HepG2 (cell line): ENCODE measurements around the gene NRG3. TPM values are rescaled to one million over a fixed set of nuclear protein-coding genes. Genes with fewer than 3 reads are reported as not detected.

Experiments
- ATAC-seq: fragments of 200-7000 bp; cut with Tn5 transposase; 3 replicates; pipeline ENCODE4 v1.9.1; 2020; ENCODE audit warnings: mild to moderate bottlenecking, moderate library complexity
- BruUV-seq: library from RNA; stranded (reverse); fragments of 400-500 nt; replicated peaks from 2 replicates; lab custom pipeline; 2021; lab: Mats Ljungman, UMichigan
- CTCF ChIA-PET: fragments of 300-600 bp; formaldehyde crosslinking; extraction: SDS; loops from one replicate; lab custom pipeline; 2021; ENCODE audit warnings: low total read pairs, inconsistent platforms, low intra/inter-chr PET ratio; lab: Yijun Ruan, JAX
- POLR2A ChIA-PET: fragments of 350-600 bp; sonication (Branson Sonifier 250); formaldehyde crosslinking; loops from one replicate; lab custom pipeline; 2020; ENCODE audit warnings: antibody characterized with exemption, inconsistent platforms; lab: Yijun Ruan, JAX
- DNase-seq: peaks from one replicate; pipeline ENCODE4 v3.0.0-alpha.2; 2015; ENCODE audit warnings: low spot score
- FAIRE-seq: peaks from 3 replicates; lab custom pipeline; 2011; peaks lifted over from hg19 to GRCh38; lab: Jason Lieb, UNC
- H2AFZ ChIP-seq: one replicate; pipeline ENCODE4 v1.6.1; 2011; ENCODE audit warnings: low read length, inconsistent platforms
- H3K27ac ChIP-seq: fragments of 300-600 bp; 3 replicates; pipeline ENCODE4 v1.8.0; 2011; ENCODE audit warnings: mixed run types, mild to moderate bottlenecking, mixed read lengths, low read length, inconsistent platforms; ENCODE audit not compliant: insufficient read depth; ENCODE audit errors: extremely low read length
- H3K27me3 ChIP-seq, 2 experiments: fragments of 200-600 bp in 1 of 2; 2 replicates in 1 of 2; 3 replicates in 1 of 2; pipeline versions ENCODE4 v1.6.0 to v1.8.0; 2011; ENCODE audit warnings: low read length in 2 of 2, mild to moderate bottlenecking in 2 of 2, moderate library complexity in 2 of 2, inconsistent platforms in 1 of 2; ENCODE audit not compliant: insufficient read depth in 2 of 2, control insufficient read depth in 1 of 2
- H3K36me3 ChIP-seq, 2 experiments: fragments of 200-600 bp in 1 of 2; replicated peaks in 1 of 2; 2 replicates in 1 of 2; 3 replicates in 1 of 2; pipeline versions ENCODE4 v1.5.1 to v1.8.0; 2011; ENCODE audit warnings: low read length in 2 of 2, inconsistent platforms in 1 of 2; ENCODE audit not compliant: insufficient read depth in 2 of 2, control insufficient read depth in 1 of 2
- H3K4me1 ChIP-seq: 2 replicates; pipeline ENCODE4 v1.5.1; 2012; ENCODE audit warnings: low read length, inconsistent platforms; ENCODE audit not compliant: insufficient read depth
- H3K4me2 ChIP-seq: 2 replicates; pipeline ENCODE4 v1.6.0; 2011; ENCODE audit warnings: low read depth, low read length, inconsistent platforms
- H3K4me3 ChIP-seq, 3 experiments: fragments of 200-600 bp in 1 of 3; sonication (generic), shearing (Covaris generic) in 1 of 3; replicated peaks in 1 of 3; 2 replicates each; pipeline ENCODE4 v1.5.1; 2011 to 2016; ENCODE audit warnings: low read length in 3 of 3, inconsistent platforms in 2 of 3, low read depth in 2 of 3, mild to moderate bottlenecking in 2 of 3, control low read depth in 1 of 3, mixed read lengths in 1 of 3; ENCODE audit not compliant: insufficient read depth in 1 of 3
- H3K79me2 ChIP-seq: one replicate; pipeline ENCODE4 v1.6.1; 2011; ENCODE audit warnings: low read length, inconsistent platforms; ENCODE audit not compliant: insufficient read depth
- H3K9ac ChIP-seq: 2 replicates; pipeline ENCODE4 v1.6.0; 2011; ENCODE audit warnings: mild to moderate bottlenecking, low read depth, low read length, inconsistent platforms; ENCODE audit not compliant: insufficient read depth
- H3K9me3 ChIP-seq: 2 replicates; pipeline ENCODE4 v1.5.1; 2012; ENCODE audit warnings: mild to moderate bottlenecking, low read length
- H4K20me1 ChIP-seq: 2 replicates; pipeline ENCODE4 v1.6.0; 2011; ENCODE audit warnings: inconsistent platforms, mild to moderate bottlenecking, low read length, moderate library complexity; ENCODE audit not compliant: insufficient read depth
- BCL3 ChIP-seq: sonication (generic); formaldehyde crosslinking; IDR thresholded peaks from 2 replicates; pipeline ENCODE4 v1.5.1; 2020; ENCODE audit warnings: mild to moderate bottlenecking, missing genetic modification reagents, moderate library complexity
- CREB3 ChIP-seq: sonication (generic); formaldehyde crosslinking; IDR thresholded peaks from 2 replicates; pipeline ENCODE4 v1.5.0; 2020; ENCODE audit warnings: missing genetic modification reagents
- FOXA1 ChIP-seq, 2 experiments: fragments of 450-650 bp in 1 of 2; sonication (generic) in 1 of 2; formaldehyde crosslinking in 1 of 2; IDR thresholded peaks; 2 replicates each; pipeline versions ENCODE4 v1.4.0 to v1.6.1; 2016 to 2020; ENCODE audit warnings: missing genetic modification reagents in 1 of 2
- LBX2 ChIP-seq: sonication (generic); formaldehyde crosslinking; IDR thresholded peaks from 2 replicates; pipeline ENCODE4 v1.5.0; 2020; ENCODE audit warnings: missing genetic modification reagents, mild to moderate bottlenecking, borderline replicate concordance
- MED13 ChIP-seq: sonication (generic); formaldehyde crosslinking; IDR thresholded peaks from 2 replicates; pipeline ENCODE4 v1.5.0; 2020; ENCODE audit warnings: missing genetic modification reagents
- MLXIP ChIP-seq: sonication (generic); formaldehyde crosslinking; IDR thresholded peaks from 2 replicates; pipeline ENCODE4 v1.9.0; 2021; ENCODE audit warnings: missing genetic modification reagents, borderline replicate concordance
- NAIF1 ChIP-seq: sonication (generic); formaldehyde crosslinking; IDR thresholded peaks from 2 replicates; pipeline ENCODE4 v1.5.0; 2020; ENCODE audit warnings: mild to moderate bottlenecking, missing genetic modification reagents, borderline replicate concordance
- NR2F2 ChIP-seq: IDR thresholded peaks from 2 replicates; pipeline ENCODE4 v1.6.1; 2012; ENCODE audit warnings: low read depth, inconsistent platforms, borderline replicate concordance
- SOX5 ChIP-seq: IDR thresholded peaks from 2 replicates; pipeline ENCODE4 v1.6.1; 2016; ENCODE audit warnings: borderline replicate concordance
- SSRP1 ChIP-seq: IDR thresholded peaks from 2 replicates; pipeline ENCODE4 v1.6.1; 2016; ENCODE audit warnings: control low read depth
- ZBTB38 ChIP-seq: sonication (generic); formaldehyde crosslinking; IDR thresholded peaks from 2 replicates; pipeline ENCODE4 v1.5.1; 2020; ENCODE audit warnings: mild to moderate bottlenecking, missing genetic modification reagents
- ZFP90 ChIP-seq: sonication (generic); formaldehyde crosslinking; IDR thresholded peaks from 2 replicates; pipeline ENCODE4 v1.8.0; 2022; ENCODE audit warnings: missing genetic modification reagents, mild to moderate bottlenecking, inconsistent platforms, borderline replicate concordance
- ZNF276 ChIP-seq: sonication (generic); formaldehyde crosslinking; IDR thresholded peaks from 2 replicates; pipeline ENCODE4 v1.4.0; 2020; ENCODE audit warnings: mild to moderate bottlenecking, low read depth, missing genetic modification reagents
- ZNF292 ChIP-seq: sonication (generic); formaldehyde crosslinking; IDR thresholded peaks from 2 replicates; pipeline ENCODE4 v1.8.1; 2022; ENCODE audit warnings: mild to moderate bottlenecking, low read depth, missing genetic modification reagents, borderline replicate concordance
- ZNF333 ChIP-seq: sonication (generic); formaldehyde crosslinking; IDR thresholded peaks from 2 replicates; pipeline ENCODE4 v1.4.0; 2020; ENCODE audit warnings: mild to moderate bottlenecking, missing genetic modification reagents, borderline replicate concordance
- ZNF382 ChIP-seq: sonication (generic); formaldehyde crosslinking; IDR thresholded peaks from 2 replicates; pipeline ENCODE4 v1.5.0; 2020; ENCODE audit warnings: missing genetic modification reagents, mild to moderate bottlenecking, borderline replicate concordance
- ZNF644 ChIP-seq: IDR thresholded peaks from 2 replicates; pipeline ENCODE4 v1.6.1; 2016; ENCODE audit warnings: low read depth
- ZSCAN25 ChIP-seq: sonication (generic); formaldehyde crosslinking; IDR thresholded peaks from 2 replicates; pipeline ENCODE4 v1.8.0; 2022; ENCODE audit warnings: mild to moderate bottlenecking, missing genetic modification reagents
- WGBS: methylation state at CpG from one replicate; pipeline ENCODE4 v1.1.6; 2017; ENCODE audit warnings: low lambda C conversion rate; 5-methylcytosine and 5-hydroxymethylcytosine counted together
- in situ Hi-C: cut with HindIII; loops from 2 replicates; pipeline ENCODE4 v1.10.0; 2017; ENCODE audit warnings: low pct_unique_long_range_greater_than_20kb; ENCODE audit not compliant: extremely low pct_ligation_motif_present
- intact Hi-C: fragments of 100-400 bp; cut with micrococcal nuclease; formaldehyde crosslinking; loops from one replicate; pipeline ENCODE4 v1.10.0; 2022; ENCODE audit not compliant: unreplicated experiment
- polyA plus RNA-seq, 8 experiments: library from polyadenylated mRNA; depleted of rRNA in 3 of 8; stranded (reverse) in 7 of 8; unstranded in 1 of 8; fragments of >200 nt; fragmentation: Illumina TruSeq in 4 of 8; extraction: Trizol in 4 of 8; gene quantifications; 2 replicates each; pipeline versions ENCODE4 v1.2.1 to v1.2.3, GENCODE V29; 2011 to 2016; ENCODE audit warnings: low read depth in 4 of 8, missing spikeins in 1 of 8, mixed read lengths in 1 of 8; ENCODE audit not compliant: insufficient read depth in 1 of 8
- total RNA-seq, 5 experiments: library from RNA; depleted of rRNA; stranded (reverse); fragments of >200 nt; fragmentation: Illumina TruSeq; extraction: Trizol; gene quantifications; 2 replicates each; pipeline ENCODE4 v1.2.3, GENCODE V29; 2016; ENCODE audit warnings: low read depth in 1 of 5

NRG3 gene
- total and polyA plus RNA-seq, 2 of the 13 experiments (the other 11 are each of a cell fraction or from before 2014, with no cell fraction given) = not detected

- intact Hi-C loops = no loop called here
- ChIA-PET CTCF (no interaction called here), POLR2A (no interaction called here)
- ATAC-seq (no peak), FAIRE-seq (no peak), DNase-seq (no peak)
- H4K20me1 ChIP-seq = no peaks in the 10 kb centered on the region
- H3K9ac ChIP-seq = no peak overlapping the region
- no peak overlapping the region for H3K27ac ChIP-seq
- BruUV-seq = no TSS peak
- H3K79me2 ChIP-seq = no peaks in the 10 kb centered on the region
- H3K9me3 ChIP-seq = peaks cover 53% of the 10 kb centered on the region
- H3K27me3 ChIP-seq = no peaks in the 10 kb centered on the region
- no peaks in the 10 kb centered on the region for H3K4me1 ChIP-seq
- 0% methylated on average over 5 of the region's 5 CpGs for WGBS
- no peaks in the 10 kb centered on the region for H3K36me3 ChIP-seq
- no peak overlapping the region for H2AFZ ChIP-seq
- in situ Hi-C loops = no loop called here
- no peak overlapping the region for H3K4me2 ChIP-seq
- no peak overlapping the region for H3K4me3 ChIP-seq
- TF ChIP-seq SOX5 = no peak
- TF ChIP-seq CREB3 (CRISPR knock-in tag) = no peak
- no peak for TF ChIP-seq ZNF333 (CRISPR knock-in tag)
- TF ChIP-seq MLXIP (CRISPR knock-in tag) = no peak
- TF ChIP-seq ZBTB38 (CRISPR knock-in tag) = no peak
- no peak for TF ChIP-seq SSRP1 (CRISPR knock-in tag)
- TF ChIP-seq ZNF276 (CRISPR knock-in tag) = no peak
- no peak for TF ChIP-seq ZNF644 (CRISPR knock-in tag)
- no peak for TF ChIP-seq ZNF382 (CRISPR knock-in tag)
- TF ChIP-seq FOXA1 (IDR thresholded peaks at IDR 0.05) = no peak
- TF ChIP-seq FOXA1 (CRISPR knock-in tag; IDR thresholded peaks at IDR 0.05) = no peak
- TF ChIP-seq BCL3 (CRISPR knock-in tag) = no peak
- no peak for TF ChIP-seq ZFP90
- no peak for TF ChIP-seq LBX2 (CRISPR knock-in tag)
- no peak for TF ChIP-seq NAIF1
- no peak for TF ChIP-seq MED13
- no peak for TF ChIP-seq ZSCAN25
- TF ChIP-seq NR2F2 = no peak
- no peak for TF ChIP-seq ZNF292 (CRISPR knock-in tag)
Observed at GRCh38 chr10:82768040-82768439, 893.0 kb downstream of the NRG3 start.
